Measurements from ENCODE around the gene ERGIC3.

Gene ERGIC3

GRCh38 chr20:35599776-35600120 is 57.9 kb downstream of the ERGIC3 start:
- DNase-seq = no peak

DNA sequence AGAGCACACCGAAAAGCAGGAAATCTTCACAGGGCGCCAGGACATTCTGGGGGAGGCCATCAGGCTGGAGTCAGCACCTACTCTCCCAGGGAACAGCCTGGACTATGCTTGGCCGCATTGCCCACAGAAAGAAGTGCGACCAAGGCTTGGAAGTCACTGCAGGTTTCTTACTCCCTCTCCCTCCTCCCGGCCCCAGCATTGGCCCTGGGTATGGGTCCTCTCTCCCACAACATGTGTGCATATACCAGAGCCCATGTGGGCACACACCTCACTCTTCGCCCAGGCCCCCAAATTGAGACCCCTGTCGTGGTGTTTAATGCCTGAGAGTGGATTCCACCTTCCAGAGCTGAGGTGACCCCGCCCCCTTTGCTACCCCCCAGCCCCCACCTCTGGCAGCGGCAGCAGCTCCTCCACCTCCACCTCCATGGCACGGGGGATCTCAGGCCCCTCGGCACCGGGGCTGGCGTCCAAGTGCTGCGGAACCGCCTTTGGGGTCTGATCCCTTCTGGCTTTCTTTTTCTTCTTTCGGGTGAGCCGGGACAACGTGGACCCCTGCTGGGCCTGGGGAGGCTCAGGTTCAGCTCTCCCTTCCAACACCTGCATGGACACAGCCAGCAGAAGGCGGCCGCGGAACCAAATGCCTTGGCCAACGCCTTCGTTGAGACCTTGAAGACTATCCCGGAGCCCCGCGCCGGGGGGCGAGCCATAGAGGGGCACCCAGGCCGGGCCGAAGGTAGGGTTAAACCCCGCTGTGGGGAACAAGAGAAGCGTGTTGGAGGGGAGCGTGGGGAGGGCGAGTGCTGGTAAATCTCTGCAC is 58.5 kb downstream of the ERGIC3 start:
- no peak for DNase-seq

DNA sequence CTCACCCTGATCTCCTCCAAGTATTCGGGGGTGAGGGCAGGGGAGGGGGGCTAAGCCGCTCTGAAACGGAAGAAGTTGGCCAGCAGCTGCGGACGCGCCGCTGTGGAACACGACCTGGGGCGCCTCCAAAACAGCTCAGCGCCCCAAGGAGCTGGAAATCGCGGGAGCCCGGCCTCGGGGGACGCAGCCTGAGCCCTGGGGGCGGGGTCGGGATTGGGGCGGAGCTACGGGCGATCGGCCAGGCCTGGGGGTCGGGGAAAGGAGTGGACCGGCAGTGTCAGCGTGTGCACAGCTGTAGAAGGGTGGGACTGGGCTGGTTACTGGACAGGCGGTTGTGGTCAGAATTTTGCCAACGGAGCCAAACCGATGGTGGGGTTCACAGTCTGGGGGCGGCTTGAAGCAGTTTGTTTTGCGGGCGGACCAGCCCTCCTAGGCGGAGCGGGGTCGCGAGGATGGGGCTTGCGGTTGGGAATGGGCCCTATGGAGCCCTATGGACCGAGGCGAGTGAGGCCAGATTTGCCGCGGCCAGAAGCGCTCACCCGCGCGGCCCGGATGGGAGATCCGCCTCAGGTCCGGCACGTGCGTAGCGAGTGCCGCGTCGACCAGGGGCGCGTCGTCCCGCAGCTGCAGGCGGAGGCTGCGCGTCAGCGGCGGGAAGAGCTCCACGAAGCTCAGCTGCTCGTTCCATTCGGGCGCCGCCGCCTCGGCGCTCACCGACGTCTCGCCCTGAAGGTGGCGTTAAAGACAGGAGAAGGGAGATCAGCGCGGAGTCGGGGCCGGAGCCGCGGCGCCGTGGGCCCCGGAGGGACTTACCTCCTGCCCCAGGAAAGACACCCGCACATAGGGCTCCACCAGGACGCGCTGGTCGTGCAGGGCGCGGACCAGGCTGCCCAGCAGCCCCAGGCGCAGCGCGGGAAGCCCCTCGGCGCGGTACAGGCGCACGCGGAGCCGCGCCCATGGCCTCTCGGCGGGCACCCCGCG is 59.4 kb downstream of the ERGIC3 start:
- DNase-seq = peak; percentile 84

- no peak for DNase-seq
Observed at GRCh38 chr20:35601990-35602389, 60.1 kb downstream of the ERGIC3 start.

- no peak for DNase-seq
Observed at GRCh38 chr20:35602851-35603495, 61.1 kb downstream of the ERGIC3 start.

GRCh38 chr20:35603695-35604448 is 62.0 kb downstream of the ERGIC3 start:
- no peak for DNase-seq

DNA sequence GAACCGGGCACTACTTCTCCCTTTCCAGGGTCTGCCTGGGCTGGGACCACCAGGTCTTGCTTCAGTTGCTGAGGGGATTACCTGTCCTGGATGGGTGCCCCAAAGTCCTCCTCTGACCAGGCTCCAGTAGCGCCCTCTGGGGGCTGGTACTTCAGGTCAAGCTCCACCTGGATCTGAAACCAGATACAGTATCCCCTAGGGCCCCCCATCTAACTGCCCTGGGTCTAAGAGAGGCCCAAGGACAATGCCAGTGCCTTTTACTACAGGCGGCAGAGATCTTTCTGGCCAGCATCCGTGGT is 62.5 kb downstream of the ERGIC3 start:
- peak; percentile 40 for DNase-seq

DNA sequence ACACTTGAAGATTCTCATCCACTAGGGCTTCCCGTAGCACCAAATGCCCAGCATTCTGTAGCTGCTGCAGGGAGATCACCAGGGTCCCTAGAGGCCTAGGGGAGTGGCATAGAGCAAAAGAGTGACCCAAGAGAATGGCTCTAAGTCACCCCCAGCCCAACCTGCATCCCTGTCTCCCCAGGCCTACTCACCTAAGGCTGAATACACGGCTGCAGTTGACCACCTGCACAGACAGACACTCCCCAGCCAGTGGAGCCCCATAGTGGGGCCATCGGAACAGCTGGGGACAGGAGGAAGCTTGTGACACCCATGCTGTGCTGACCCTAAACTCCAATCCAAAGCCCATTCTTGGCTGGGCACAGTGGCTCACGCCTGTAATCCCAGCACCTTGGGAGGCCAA is 64.2 kb downstream of the ERGIC3 start:
- no peak for DNase-seq

Measured in RPMI8226 (cell line).